ENCODE results near the gene PBX3.

The PBX3 gene

DNA sequence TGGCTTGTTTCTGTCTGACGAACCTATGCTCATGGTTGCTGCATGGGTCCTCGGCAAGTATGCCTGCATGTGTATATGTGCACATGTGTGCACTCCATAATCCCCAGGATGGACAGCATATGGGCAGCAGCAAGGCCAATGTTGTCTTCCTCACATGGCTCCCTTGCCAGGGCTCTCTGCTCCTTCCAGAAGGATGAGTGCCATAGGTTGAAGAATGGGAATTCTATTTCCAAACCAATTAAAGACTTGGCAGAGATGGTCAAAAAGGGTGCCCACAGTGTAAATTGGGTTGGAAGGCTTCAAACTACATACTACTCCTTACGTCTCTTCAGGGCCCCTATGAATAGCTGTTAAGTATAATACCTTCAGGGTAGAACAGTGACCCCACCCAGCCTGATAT is 212.1 kb downstream of the PBX3 start:
- DNase-seq = no peak

DNA sequence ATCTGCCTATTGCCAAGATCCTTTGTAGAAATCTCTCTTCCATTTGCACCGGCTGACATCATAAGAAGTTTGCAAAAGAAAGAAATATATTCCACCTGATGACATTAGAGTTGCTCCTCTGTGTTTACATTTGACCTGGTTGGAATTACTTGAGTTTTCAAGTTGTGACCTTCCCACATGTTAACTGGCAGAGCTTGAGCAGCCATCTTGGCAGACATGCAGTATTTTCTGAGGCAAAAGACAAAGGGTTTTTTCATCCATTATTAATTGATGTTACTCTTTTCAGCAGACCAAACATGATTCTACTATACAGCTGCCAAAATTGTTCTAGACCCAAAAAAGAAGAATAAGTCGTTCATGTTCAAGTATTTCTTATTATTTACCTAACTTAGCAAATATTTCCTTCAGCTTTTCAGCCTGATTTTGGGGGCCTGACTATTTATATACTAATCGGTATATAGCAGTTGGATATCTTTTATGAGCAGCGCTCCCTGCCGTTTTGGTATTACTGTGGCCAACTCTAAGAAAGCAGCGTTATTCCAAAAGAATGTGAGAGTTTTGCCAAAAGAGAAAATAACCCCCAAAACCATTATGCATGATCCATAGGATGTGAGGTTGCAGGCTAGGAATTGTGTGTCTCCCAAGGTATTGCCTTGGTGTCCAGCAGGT is 212.9 kb downstream of the PBX3 start:
- DNase-seq = no peak

DNA sequence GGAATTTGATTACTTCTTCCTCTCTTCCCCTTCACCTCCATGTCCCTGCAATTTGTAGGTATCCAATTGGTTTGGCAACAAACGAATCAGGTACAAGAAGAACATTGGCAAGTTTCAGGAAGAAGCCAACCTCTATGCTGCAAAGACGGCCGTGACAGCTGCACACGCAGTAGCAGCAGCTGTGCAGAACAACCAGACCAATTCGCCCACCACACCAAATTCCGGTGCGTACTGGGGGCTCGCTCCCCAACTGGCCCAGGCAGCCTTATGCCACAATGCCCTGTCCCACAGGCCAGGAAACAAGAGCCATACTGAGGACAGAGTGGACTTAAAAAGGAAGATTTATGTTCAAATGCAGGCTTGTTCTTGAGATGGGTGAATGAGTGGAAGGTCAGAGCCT is 213.5 kb downstream of the PBX3 start:
- DNase-seq = no peak

GRCh38 chr9:125961072-125961471 is 213.9 kb downstream of the PBX3 start:
- no peak for DNase-seq

GRCh38 chr9:125963932-125964331 is 216.8 kb downstream of the PBX3 start:
- DNase-seq = no peak

DNA sequence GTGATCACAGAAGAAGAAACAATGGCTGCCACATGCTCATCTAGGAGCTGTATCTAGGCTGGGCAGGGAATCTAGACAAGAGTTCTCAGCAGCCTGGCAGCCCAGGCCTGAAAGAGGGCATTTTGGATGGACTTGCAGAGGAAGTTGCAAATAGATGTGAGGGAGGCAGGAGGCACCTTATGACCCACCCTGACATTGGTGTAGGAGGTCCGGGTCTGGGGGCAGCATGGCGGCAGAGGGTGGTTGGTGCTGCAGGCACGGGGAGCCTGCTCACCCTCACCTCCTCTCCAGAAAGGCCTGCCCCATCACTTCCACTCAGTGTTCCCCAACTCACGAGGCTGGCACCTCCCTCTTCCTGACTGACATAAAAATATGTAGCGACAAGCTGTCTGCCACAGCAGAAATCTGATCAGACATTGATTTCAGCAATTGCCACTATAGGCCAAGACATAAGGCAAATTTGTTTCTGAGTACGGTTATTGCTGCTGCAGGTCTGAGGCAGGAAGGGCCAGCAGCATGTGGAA is 217.6 kb downstream of the PBX3 start:
- no peak for DNase-seq

GRCh38 chr9:125965477-125965876 is 218.3 kb downstream of the PBX3 start:
- DNase-seq = no peak

- DNase-seq = no peak
Observed at GRCh38 chr9:125966466-125966865, 219.3 kb downstream of the PBX3 start.

GRCh38 chr9:125966959-125967711 is 220.0 kb downstream of the PBX3 start:
- peak in 1 of 2 experiments; percentile 6 for DNase-seq

- DNase-seq = no peak
Observed at GRCh38 chr9:125968714-125969374, 221.7 kb downstream of the PBX3 start.

GRCh38 chr9:125969462-125969861 is 222.3 kb downstream of the PBX3 start:
- DNase-seq = no peak

- no peak for DNase-seq
Observed at GRCh38 chr9:125969868-125970267, 222.7 kb downstream of the PBX3 start.

DNA sequence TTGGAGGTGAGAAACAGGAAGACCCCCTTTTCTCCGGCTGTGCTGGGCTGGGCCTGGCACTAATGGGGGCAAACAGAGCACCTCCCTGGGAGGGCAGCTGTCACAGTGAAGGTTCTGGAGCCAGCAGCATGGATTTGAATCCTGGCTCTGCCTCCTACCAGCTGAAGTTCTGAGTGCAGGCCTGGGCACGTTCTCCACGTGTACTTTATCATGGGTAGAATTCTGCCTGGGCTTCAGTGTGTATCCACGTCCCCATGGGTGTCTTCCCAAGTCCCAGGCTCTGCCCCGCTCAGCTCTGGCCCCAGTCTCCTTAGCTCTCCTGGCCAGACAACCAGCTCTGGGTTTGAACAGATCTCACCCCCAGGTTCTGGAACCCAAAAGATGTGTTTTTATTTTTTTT is 223.2 kb downstream of the PBX3 start:
- no peak for DNase-seq

DNA sequence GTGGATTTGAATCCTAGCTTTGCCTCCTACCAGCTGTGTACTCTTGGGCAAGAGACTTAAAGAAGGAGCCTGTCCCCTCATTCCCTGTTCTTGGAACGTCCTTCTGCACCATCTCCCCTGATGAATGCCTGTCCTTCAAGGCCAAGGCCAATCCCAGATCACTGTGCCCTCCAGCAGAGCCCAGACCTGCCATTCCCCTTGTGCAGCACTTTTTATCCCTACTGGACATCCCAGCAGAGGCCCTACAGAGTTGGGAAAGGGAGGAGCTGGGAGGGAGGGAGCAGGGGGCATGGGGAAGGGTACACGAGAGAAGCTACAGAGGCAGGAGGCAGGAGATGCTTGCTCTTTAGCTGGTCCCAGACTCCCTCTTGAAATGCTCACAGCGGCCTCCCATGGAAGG is 223.9 kb downstream of the PBX3 start:
- no peak for DNase-seq

GRCh38 chr9:125972012-125972729 is 225.0 kb downstream of the PBX3 start:
- DNase-seq = peak in 1 of 2 experiments; percentile 11

- DNase-seq = no peak
Observed at GRCh38 chr9:125973547-125973946, 226.4 kb downstream of the PBX3 start.

DNA sequence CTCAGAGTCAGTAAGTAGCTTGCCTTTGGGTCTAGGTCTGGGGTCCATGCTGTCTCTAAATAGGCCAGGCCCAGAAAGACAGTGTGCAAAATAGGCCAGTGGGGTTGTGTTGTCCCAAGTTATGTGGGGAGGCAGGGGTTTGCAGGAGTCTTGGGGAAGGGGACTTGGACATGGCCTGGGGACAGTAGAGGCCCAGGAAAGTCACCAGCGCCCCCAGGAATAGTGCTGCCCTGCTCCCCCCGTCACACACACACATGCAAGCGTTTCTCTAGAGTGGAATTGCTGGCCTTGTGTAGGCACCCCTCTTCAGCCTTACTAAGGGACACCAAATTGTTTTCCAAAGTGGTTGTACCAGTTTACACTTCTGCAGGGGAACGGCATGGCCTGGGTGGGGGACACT is 227.5 kb downstream of the PBX3 start:
- DNase-seq = no peak

DNA sequence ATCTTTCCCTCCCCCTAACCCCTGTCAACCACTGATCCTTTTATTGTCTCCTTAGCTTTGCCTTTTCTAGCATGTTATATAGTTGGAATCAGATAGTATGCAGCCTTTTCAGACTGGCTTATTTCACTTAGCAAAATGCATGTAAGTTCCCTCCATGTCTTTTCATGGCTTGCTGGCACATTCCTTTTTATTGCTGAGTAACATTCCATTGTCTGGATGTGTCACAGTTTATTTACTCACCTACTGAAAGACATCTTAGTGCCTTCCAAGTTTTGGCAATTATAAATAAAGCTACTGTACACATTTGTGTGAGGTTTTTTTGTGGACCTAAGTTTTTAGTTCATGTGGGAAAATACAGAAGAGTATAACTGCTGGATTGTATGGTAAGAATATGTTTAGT is 230.1 kb downstream of the PBX3 start:
- DNase-seq = no peak

- no peak for DNase-seq
Observed at GRCh38 chr9:125979383-125979782, 232.2 kb downstream of the PBX3 start.

DNA sequence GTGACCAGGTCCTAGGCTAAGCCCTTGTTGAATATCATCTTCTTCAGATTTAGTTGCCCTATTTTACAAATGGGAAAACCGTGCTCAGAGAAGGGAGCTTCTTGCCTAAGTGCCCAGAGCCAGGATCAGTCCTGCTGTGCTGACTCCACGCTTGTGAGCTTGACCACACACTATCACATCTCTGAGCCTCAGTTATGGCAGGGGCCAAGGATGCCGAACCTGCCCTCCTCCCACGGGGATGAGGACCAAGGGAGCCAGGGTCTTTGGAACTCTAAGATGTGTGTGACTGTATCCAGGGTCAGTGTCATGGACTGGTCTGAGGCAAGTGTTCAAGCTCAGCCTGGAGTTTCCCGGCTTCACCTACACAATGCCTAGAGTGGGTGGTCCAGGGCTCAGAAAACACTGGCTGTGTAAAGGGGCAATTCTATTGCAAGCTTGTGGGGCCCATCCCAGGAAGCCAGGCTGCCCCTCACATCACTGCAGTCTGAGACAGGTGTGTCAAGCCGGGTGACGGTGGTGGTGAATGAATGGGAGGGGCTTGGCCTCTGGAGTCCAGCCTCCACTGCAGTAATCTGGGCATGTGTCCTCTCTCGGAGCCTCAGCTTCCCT is 235.7 kb downstream of the PBX3 start:
- DNase-seq = no peak

DNA sequence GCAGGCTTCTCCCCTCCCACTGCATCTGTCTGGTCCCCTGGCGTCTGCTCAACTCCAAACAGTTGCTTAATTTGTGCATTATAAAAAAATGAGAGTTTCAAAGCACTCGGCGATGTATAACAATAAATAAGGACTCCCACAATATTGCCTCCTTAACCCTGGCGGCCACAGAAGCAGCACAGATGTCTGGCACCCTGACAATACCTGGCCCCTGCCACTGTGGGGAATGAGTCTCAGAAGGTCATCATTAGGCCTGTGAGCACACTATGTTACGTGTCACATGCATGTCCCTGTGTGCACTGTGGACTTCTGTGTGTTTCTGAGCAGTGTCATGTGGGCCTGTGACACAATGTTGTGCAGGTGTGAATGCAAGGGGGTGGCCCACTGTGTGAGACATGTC is 236.5 kb downstream of the PBX3 start:
- no peak for DNase-seq

DNA sequence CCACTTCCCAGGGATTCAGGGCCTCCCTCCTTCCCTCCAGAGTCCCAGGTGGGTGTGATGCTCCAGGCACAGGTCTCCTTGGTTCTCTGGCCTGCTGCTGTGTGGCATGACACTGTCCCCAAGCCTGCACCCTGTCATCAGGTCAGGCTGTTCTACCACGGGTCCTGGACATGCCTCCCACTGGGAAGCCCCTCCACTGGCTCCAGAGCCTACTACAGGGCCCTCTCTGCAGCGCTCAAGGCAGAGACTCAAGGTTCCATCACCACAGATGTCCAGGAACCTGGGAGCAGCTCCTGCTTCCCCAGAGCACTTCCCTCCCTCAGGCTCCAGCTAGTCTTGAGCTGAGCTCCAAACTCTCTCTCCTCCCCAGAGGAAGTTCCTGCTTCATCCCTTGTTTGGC is 237.3 kb downstream of the PBX3 start:
- no peak for DNase-seq

All from SHP77 (cell line).